Cardiac fibroblast (primary cell): Measurements from ENCODE around the gene B4GALNT4.

Source experiments
- DNase-seq, 2 donors: peaks; one replicate each; pipeline versions ENCODE4 v3.0.0 to v3.0.0-alpha.2; 2010; ENCODE audit warnings: low read depth in 2 of 2
- H3K4me3 ChIP-seq, 2 donors: replicated peaks in 1 of 2; 1 replicate in 1 of 2; 2 replicates in 1 of 2; pipeline ENCODE4 v1.5.1; 2011; ENCODE audit warnings: low read depth in 2 of 2, low read length in 2 of 2, mild to moderate bottlenecking in 2 of 2, moderate library complexity in 1 of 2
- TF ChIP-seq, protein P1 (sequence below): IDR thresholded peaks from one replicate; pipeline ENCODE4 v1.5.1; 2011; ENCODE audit warnings: low read depth, mild to moderate bottlenecking, low read length, inconsistent platforms

The B4GALNT4 gene

DNA sequence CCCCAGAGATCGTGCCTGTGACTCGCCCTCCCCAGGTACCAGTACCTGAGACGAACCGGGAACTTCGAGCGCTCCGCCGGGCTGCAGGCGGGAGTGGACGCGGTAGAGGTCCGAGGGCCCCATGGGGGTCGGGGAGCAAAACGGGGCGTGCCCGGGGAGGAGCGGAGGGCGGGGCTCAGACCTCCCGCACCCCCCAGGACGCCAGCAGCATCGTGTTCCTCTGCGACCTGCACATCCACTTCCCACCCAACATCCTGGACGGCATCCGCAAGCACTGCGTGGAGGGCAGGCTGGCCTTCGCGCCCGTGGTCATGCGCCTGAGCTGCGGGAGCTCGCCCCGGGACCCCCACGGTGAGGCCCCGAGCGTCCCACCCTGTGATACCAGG, 10.8 kb downstream of the B4GALNT4 start:
- TF ChIP-seq, protein P1, sequence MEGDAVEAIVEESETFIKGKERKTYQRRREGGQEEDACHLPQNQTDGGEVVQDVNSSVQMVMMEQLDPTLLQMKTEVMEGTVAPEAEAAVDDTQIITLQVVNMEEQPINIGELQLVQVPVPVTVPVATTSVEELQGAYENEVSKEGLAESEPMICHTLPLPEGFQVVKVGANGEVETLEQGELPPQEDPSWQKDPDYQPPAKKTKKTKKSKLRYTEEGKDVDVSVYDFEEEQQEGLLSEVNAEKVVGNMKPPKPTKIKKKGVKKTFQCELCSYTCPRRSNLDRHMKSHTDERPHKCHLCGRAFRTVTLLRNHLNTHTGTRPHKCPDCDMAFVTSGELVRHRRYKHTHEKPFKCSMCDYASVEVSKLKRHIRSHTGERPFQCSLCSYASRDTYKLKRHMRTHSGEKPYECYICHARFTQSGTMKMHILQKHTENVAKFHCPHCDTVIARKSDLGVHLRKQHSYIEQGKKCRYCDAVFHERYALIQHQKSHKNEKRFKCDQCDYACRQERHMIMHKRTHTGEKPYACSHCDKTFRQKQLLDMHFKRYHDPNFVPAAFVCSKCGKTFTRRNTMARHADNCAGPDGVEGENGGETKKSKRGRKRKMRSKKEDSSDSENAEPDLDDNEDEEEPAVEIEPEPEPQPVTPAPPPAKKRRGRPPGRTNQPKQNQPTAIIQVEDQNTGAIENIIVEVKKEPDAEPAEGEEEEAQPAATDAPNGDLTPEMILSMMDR = no peak
- no peak for DNase-seq
- no peak overlapping the region for H3K4me3 ChIP-seq

DNA sequence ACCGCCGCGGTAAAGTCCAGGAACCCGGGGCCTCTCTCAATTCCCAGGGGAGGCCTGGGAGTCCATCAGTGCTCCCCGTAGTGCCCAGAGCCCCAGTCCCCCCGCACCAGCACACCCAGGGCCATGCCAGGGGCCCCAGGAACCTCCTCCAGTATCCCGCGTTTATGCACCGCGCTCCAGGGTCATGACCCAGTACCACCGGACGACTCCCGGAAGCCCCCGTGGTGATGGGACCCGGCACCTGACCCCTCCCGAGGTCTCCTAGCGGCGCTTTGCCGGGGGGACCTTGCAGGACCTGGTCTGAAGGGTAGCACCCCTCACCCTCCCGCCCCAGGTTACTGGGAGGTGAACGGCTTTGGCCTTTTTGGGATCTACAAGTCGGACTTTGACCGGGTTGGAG, 11.2 kb downstream of the B4GALNT4 start:
- TF ChIP-seq, protein P1 = no peak
- no peak for DNase-seq
- no peak overlapping the region for H3K4me3 ChIP-seq

DNA sequence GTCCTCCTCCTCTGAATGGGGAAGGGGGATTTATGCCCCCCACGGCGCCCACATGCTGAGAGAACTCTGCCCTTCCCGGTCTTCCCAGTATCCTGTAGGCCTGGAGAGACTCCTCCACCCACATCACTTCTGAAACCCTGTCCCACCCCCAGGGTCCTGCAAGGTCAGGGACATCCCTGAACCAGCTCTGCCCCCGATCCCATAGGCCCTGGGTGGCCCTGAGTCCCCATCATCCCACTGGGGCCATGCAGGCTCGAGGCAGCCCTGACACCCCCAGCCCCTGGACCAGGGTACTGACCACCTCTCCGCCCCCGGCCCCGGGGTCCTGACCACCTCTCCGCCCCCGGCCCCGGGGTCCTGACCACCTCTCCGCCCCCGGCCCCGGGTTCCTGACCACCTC, 11.7 kb downstream of the B4GALNT4 start:
- TF ChIP-seq, protein P1 = no peak
- no peak for DNase-seq
- H3K4me3 ChIP-seq = no peak overlapping the region

DNA sequence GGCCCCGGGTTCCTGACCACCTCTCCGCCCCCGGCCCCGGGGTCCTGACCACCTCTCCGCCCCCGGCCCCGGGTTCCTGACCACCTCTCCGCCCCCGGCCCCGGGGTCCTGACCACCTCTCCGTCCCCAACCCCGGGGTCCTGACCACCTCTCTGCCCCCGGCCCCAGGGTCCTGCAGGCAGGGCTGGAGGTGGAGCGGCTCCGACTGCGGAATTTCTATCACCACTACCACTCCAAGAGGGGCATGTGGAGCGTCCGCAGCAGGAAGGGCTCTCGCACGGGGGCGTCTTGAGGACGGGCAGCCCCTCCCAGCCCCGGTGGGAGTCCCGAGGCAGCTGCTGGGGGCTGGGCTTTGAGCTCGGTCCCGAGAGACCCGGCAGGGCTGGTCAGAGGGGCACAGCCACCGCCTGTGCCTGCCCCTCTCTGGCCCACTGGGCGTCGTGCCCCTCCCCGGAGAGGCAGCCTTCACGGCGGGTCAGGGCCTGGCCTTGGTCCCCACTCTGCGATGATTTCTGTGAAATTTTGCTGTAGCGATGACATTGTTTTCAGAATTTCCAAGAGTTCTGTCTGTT, 12.3 kb downstream of the B4GALNT4 start:
- TF ChIP-seq, protein P1 = no peak
- H3K4me3 ChIP-seq = no peak overlapping the region
- DNase-seq = no peak

DNA sequence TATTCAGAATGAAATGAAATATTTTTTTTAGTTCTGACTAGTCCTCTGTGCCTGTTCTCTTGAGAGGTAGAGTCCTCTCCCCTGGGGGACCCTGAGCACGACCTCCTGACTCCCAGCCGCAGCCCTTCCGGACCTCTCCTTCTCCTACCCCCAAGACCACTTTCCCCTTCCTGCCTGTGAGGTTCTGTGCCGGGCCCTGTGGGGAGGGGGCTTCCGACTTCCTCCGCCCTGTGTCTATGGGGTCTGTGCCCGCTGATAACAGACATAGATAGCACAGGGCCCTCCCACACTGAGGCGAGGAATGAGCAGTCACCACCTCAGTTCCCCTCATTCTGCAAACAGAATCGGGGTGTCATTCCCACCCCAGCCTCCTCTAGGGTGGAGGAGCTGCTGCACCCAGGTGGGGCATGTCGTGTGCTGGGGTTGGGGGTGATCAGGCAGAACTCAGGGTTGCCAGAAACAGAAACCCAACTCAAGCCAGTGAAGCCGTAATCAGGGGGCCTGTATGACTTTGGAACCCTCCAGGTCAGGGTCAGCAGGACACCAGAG, 12.9 kb downstream of the B4GALNT4 start:
- TF ChIP-seq, protein P1 = no peak

DNA sequence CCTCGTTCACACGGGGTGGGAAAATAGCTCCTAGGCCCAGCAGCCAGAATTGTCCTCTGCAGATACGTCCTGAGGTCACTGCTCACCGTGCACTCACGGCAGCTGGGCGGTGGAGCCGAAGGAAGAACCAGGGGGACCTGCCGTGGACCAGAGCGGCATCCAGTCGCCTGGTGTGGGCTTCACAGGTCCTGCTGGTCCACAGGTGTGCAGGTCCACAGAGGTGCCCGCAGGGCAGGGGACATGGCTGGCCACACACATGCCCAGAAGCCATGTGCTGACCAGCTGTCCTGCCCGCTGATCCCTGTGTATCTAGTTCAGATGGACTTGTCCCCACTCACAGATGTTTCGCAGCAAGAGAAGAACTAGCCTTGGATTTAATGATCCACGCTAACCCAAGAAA, 14.1 kb downstream of the B4GALNT4 start:
- TF ChIP-seq, protein P1 = no peak
- H3K4me3 ChIP-seq = no peak overlapping the region
- no peak for DNase-seq

More for the DNA sequence above, 12.9 kb downstream of the B4GALNT4 start:
- DNase-seq = no peak
- H3K4me3 ChIP-seq = no peak overlapping the region

DNA sequence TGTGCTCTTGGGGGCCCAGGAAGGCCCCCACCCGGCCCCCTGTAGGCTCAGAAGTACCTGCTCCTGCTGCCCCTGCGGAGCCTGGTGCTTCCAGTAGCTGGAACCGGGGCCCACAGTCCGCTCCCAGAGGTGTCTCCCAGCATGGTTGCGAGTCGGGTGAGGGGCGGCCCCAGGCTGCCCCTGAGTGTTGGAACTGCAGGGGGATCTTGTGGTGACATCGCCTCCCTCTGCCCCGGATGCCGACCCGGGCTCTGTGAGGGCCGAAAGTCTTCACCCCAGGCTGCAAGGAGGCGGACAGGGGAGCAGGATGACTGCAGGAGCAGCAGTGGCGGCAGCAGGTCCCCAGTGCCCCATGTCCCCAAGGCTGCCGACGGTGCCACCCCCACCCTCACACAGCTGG, 15.2 kb downstream of the B4GALNT4 start:
- TF ChIP-seq, protein P1 = no peak
- no peak for DNase-seq

More for the DNA sequence above, 15.2 kb downstream of the B4GALNT4 start:
- no peak overlapping the region for H3K4me3 ChIP-seq
